Ovary (tissue), 3 donors: ENCODE measurements around the gene CFP.

ENCODE experiments used
- CTCF ChIP-seq, 3 donors: fragments of 450-650 bp in 2 of 3; fragments of 200-600 bp in 1 of 3; IDR thresholded peaks; one replicate each; pipeline versions ENCODE4 v1.5.1 to v1.8.0; 2016 to 2022; ENCODE audit warnings: antibody characterized with exemption in 3 of 3, mild to moderate bottlenecking in 1 of 3
- EP300 ChIP-seq: sonication (generic); formaldehyde crosslinking; IDR thresholded peaks from one replicate; pipeline ENCODE4 v1.6.1; 2017; ENCODE audit warnings: antibody characterized with exemption
- donor health status: DM: no; HTN: no; CAD: no.

- TF ChIP-seq CTCF (IDR thresholded peaks at IDR 0.05) (no peak), EP300 (no peak)
Measured at GRCh38 chrX:47574076-47574546, 55.6 kb downstream of the CFP start.
